Peyer's patch (tissue), 4 donors: ENCODE results near the gene CHFR.

Source experiments
- POLR2A ChIP-seq, 2 donors: fragments of 450-650 bp; IDR thresholded peaks; one replicate each; pipeline ENCODE4 v1.5.1; 2017; ENCODE audit warnings: antibody characterized with exemption in 2 of 2, mild to moderate bottlenecking in 2 of 2, moderate library complexity in 2 of 2
- TF ChIP-seq, protein P1 (sequence below), 6 experiments: fragments of 450-650 bp in 4 of 6; fragments of 200-600 bp in 2 of 6; sonication (generic) in 1 of 6; IDR thresholded peaks; one replicate each; pipeline ENCODE4 v1.5.1; 2017 to 2019; ENCODE audit warnings: antibody characterized with exemption in 6 of 6, mild to moderate bottlenecking in 3 of 6, moderate library complexity in 1 of 6

DNA sequence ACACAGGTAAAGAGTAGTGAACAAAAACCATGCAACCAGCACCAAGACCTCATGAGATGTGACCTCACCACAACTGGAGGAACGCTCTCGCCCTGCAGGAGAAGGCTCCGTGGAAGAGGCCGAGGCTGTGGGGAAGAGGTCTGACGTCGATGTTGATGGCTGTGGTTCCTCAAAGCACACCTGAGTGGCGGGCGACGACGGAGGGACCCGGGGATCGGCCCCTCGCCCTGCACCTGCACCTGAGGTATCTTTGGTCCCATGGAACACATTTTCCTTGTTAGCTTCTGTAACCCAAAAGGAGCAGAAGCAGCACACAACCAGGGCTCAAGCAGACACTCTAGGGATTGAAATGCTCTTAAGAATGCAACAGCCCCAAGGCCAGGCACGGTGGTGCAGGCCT is 17.9 kb downstream of the CHFR start:
- no peak for TF ChIP-seq POLR2A (IDR thresholded peaks at IDR 0.05)
- TF ChIP-seq, protein P1, sequence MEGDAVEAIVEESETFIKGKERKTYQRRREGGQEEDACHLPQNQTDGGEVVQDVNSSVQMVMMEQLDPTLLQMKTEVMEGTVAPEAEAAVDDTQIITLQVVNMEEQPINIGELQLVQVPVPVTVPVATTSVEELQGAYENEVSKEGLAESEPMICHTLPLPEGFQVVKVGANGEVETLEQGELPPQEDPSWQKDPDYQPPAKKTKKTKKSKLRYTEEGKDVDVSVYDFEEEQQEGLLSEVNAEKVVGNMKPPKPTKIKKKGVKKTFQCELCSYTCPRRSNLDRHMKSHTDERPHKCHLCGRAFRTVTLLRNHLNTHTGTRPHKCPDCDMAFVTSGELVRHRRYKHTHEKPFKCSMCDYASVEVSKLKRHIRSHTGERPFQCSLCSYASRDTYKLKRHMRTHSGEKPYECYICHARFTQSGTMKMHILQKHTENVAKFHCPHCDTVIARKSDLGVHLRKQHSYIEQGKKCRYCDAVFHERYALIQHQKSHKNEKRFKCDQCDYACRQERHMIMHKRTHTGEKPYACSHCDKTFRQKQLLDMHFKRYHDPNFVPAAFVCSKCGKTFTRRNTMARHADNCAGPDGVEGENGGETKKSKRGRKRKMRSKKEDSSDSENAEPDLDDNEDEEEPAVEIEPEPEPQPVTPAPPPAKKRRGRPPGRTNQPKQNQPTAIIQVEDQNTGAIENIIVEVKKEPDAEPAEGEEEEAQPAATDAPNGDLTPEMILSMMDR (IDR thresholded peaks at IDR 0.05), result no peak
